GM18870 (cell line): ENCODE data around the gene CTSZ.
"Not testable (repeated sequence)": the region's sequence is repeated elsewhere in the genome, so short reads cannot be mapped to it uniquely, and the experiment has no call there.

Source experiments
- ATAC-seq: cut with Tn5 transposase; IDR thresholded peaks from one replicate; pipeline ENCODE4 v1.9.1; 2021; ENCODE audit warnings: moderate library complexity; ENCODE audit not compliant: unreplicated experiment

CTSZ gene

GRCh38 chr20:59001068-59001448, 6.0 kb downstream of the CTSZ start:
- no peak for ATAC-seq

- no peak for ATAC-seq
Observed at GRCh38 chr20:59000326-59000725, 6.7 kb downstream of the CTSZ start.

- ATAC-seq, result no peak
Observed at GRCh38 chr20:58998656-58999055, 8.4 kb downstream of the CTSZ start.

- no peak for ATAC-seq
Observed at GRCh38 chr20:58997141-58997770, 9.8 kb downstream of the CTSZ start.

GRCh38 chr20:58996226-58996611, 10.8 kb downstream of the CTSZ start:
- ATAC-seq, result no peak

- ATAC-seq, result no peak
Observed at GRCh38 chr20:58995461-58996225, 11.4 kb downstream of the CTSZ start.

- ATAC-seq, result no peak
Observed at GRCh38 chr20:58994390-58995159, 12.5 kb downstream of the CTSZ start.

- ATAC-seq, result no peak
Observed at GRCh38 chr20:58993332-58994248, 13.5 kb downstream of the CTSZ start.

GRCh38 chr20:58992911-58993310, 14.1 kb downstream of the CTSZ start:
- no peak for ATAC-seq

GRCh38 chr20:58991715-58992114, 15.3 kb downstream of the CTSZ start:
- no peak for ATAC-seq

GRCh38 chr20:58990651-58991445, 16.2 kb downstream of the CTSZ start:
- ATAC-seq, result no peak

GRCh38 chr20:58989196-58989595, 17.9 kb downstream of the CTSZ start:
- ATAC-seq, result no peak

- ATAC-seq, result no peak
Observed at GRCh38 chr20:58988565-58988882, 18.5 kb downstream of the CTSZ start.

- ATAC-seq, result no peak
Observed at GRCh38 chr20:58987790-58988564, 19.1 kb downstream of the CTSZ start.

GRCh38 chr20:58986968-58987517, 20.0 kb downstream of the CTSZ start:
- ATAC-seq, result no peak

- no peak for ATAC-seq
Observed at GRCh38 chr20:58986286-58986967, 20.6 kb downstream of the CTSZ start.

GRCh38 chr20:58985656-58986055, 21.4 kb downstream of the CTSZ start:
- ATAC-seq, result no peak

GRCh38 chr20:58984691-58985090, 22.4 kb downstream of the CTSZ start:
- ATAC-seq, result no peak

- ATAC-seq, result not testable (repeated sequence)
Observed at GRCh38 chr20:58983115-58983468, 24.0 kb downstream of the CTSZ start.
